Retina (tissue), 1 donor: ENCODE results near the gene PCSK9.

ENCODE experiments used
- DNase-seq: peaks from one replicate; pipeline ENCODE4 v3.0.0-alpha.2; 2016

PCSK9 gene

DNA sequence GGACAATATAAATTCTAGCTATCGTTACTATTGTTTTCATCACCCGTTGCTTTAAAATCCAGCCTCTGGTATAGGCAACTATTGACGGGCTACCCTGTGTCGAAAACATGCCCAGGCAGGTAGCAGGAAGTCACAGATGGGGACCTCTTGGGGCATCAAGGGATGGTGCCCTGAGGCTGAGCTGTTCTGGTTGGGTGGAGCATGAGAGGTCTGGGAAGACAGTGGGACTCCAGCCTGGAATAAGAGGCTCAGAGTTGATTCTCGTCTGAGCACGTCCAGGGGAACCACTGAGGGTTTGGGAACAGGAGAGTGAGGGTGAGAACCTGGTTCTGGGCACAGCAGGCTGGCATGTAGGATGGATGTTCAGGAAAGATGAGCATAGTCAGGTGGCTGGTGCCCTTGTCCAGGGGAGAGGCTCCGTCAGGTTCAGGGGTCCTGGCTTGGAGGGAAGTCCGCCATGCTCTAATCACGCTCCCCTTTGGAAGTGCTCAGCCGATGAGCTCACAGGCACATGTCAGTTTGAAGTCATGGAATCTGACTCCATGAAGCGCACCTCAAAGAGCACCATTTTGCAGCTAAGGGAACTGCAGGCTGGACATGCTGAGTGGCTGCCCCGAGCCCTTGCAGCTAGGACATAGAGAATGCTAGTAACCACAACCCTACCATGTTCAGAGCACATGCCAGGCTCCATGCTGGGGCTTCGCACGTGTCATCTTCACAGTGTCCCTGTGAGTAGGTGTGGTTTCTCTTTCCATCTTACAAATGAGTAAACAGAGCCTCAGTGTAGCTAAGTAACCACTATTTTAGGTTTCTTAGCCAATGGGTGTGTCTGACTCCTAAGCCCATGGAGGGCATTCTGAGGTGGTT, 21.0 kb downstream of the PCSK9 start:
- no peak for DNase-seq

DNA sequence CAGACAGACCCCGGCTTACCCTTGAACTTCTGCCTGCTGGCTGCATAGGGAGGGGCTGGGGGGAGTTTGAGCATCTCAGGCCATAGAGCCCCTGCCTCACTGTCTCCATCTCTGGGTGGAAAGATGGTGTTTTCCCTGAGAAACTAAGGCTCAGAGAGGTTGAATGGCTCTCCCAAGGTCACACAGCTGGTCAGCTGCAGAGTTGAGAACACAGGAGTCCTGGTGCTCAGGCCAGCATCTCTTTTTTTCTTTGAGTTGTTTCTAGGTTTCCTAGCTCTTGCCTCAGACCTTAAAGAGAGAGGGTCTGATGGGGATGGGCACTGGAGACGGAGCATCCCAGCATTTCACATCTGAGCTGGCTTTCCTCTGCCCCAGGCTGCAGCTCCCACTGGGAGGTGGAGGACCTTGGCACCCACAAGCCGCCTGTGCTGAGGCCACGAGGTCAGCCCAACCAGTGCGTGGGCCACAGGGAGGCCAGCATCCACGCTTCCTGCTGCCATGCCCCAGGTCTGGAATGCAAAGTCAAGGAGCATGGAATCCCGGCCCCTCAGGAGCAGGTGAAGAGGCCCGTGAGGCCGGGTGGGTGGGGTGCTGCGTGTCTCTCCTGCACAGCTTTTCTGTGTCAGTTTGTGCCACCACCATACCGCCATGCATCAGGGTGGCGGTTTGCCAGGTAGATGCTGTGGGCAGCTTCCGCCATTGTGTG, 21.8 kb downstream of the PCSK9 start:
- no peak for DNase-seq

DNA sequence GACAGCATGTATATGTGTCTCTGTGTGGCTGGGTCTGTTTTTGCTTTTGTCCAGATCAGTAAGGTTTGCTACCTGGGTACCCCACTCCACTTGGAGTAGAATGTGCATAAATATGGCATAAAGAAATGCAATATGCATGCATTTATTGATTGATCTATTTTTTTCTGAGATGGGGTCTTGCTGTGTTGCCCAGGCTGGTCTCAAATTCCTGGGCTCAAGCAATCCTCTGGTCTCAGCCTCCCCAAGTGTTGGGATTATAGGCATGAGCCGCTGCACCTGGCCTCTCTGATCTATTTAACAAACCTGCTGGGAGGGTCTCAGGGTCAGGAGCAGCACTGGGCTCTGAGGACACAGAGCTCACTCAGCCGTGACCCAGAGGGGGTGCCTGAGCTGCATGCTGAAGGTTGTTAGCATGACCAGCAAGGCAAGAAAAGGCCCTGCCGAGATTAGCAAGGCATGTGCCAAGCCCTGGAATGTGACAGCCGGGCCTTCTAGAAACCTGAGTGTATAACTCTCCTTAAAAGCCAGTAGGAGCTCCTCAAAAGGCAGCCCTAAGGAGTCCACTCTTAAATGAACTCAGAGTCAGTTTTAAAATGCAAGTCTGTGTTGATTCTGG, 22.5 kb downstream of the PCSK9 start:
- DNase-seq = no peak

DNA sequence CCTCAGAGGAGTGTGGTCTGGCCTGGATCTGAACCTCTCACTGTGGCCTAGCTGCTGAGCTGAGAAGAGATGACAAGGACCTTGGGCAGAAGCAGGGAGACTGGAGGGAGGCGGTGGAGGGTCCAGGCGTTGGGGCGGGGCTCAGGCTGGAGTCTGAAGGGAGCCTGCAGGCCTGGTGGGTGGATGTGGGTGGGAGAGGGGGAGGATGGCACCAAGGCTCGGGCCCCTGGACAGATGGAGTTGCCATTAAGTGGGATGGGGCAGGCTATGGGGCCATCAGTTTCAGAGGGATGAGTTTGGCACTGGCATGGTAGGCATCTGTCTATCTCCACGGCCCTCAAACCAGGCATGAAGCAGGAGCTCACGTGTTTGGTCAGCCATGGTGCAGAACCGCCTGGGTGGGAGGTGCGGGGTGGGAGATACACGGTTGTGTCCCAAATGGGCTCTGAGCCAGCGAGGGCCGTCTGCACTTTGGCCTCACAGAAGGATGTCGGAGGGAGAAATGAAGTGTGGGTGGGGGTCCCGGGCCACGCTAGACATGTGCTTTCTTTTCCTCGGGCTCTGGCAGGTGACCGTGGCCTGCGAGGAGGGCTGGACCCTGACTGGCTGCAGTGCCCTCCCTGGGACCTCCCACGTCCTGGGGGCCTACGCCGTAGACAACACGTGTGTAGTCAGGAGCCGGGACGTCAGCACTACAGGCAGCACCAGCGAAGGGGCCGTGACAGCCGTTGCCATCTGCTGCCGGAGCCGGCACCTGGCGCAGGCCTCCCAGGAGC, 23.6 kb downstream of the PCSK9 start:
- DNase-seq = no peak

DNA sequence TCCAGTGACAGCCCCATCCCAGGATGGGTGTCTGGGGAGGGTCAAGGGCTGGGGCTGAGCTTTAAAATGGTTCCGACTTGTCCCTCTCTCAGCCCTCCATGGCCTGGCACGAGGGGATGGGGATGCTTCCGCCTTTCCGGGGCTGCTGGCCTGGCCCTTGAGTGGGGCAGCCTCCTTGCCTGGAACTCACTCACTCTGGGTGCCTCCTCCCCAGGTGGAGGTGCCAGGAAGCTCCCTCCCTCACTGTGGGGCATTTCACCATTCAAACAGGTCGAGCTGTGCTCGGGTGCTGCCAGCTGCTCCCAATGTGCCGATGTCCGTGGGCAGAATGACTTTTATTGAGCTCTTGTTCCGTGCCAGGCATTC, 24.2 kb downstream of the PCSK9 start:
- DNase-seq = no peak

DNA sequence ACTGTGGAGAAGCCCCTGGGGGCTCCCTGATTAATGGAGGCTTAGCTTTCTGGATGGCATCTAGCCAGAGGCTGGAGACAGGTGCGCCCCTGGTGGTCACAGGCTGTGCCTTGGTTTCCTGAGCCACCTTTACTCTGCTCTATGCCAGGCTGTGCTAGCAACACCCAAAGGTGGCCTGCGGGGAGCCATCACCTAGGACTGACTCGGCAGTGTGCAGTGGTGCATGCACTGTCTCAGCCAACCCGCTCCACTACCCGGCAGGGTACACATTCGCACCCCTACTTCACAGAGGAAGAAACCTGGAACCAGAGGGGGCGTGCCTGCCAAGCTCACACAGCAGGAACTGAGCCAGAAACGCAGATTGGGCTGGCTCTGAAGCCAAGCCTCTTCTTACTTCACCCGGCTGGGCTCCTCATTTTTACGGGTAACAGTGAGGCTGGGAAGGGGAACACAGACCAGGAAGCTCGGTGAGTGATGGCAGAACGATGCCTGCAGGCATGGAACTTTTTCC, 24.8 kb downstream of the PCSK9 start:
- DNase-seq = no peak

DNA sequence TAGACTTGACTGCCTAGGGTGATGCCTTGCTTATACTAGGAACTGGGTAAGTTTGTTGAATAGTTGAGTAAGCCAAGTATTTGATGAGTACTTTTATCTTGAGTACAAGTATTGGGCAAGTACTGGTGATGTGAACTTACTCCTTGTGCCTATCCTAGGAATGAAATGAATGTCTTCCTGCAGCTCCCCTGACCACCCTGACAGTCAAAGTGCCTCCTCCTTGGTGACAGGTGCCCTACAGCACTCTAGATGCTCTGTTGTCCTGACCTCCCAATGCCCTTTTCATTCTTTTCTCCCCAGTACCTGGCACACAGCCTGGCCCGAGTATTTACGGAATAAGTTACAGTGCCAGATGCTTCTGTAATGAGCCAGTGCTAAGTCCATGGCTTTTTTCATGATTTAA, 25.5 kb downstream of the PCSK9 start:
- DNase-seq = no peak

DNA sequence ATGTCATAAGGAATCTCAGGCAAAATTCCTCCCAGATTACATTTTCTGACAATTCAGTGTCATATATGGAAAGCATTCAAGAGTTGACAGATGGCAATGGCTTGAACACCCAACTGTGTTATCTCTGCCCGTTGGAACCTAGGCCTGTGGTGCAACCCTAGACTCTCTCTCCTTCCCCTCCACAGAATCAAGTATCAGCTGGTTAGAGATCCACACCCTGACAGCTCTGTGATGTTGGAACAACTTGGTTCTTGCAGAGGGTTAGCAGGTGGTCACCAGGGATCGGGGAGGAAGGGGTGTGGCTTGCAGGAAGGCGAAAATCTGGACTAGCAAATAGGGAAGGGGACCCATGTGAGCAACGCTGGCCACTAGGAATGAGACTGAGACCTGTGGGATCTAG, 26.3 kb downstream of the PCSK9 start:
- DNase-seq = no peak

DNA sequence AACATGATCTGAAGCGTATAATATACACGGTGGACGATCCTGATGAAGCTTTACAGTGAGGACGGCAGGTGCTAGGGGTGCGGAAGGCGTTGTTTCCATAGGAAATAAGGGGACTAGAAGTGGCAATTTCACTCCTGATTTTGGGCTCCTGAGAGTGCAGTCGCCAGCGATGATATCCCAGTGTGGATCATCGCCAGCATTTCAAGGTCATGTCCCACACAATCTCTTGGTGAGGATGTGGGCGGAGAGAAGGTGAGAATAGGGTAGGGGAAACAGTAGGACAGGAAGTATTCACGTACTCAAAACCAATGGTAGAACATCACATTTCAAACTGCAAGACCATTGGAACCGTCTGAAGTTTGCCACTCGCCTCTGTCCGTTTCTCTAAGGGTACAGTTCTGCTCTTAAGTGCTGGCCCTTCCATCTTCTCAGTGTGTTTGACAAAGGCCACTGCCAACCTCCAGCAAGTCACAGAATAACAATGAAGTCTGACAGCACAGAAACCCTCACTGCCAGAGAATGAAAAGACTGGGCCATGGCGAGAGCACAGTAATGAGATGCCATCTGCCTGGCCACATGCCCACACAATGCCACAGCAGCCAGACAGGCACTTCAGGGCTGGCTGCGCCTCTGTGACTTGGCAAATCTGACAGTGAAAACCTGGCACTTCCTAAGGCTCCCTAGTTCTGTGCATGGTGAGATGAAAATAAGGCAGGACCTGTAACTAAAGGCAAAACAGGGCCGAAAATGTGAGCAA, 27.9 kb downstream of the PCSK9 start:
- no peak for DNase-seq

DNA sequence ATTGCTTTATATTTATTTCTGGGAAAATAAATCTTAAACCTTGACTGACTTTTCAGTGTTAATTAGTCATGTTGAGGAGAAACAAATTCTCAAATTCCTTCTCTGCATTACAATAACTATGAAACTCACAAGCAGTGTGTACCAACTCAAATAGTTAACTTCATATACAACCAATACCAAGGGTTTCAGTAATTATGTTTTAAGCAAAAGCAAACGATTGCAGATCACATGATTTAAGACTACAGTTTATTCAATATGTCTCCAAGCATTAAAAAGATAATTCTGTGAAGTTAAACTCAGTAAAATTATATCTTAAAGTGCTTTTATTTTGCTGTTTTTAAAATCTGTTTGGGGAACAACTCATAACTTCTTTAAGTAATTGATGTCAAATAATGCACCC, 28.6 kb downstream of the PCSK9 start:
- DNase-seq = no peak

DNA sequence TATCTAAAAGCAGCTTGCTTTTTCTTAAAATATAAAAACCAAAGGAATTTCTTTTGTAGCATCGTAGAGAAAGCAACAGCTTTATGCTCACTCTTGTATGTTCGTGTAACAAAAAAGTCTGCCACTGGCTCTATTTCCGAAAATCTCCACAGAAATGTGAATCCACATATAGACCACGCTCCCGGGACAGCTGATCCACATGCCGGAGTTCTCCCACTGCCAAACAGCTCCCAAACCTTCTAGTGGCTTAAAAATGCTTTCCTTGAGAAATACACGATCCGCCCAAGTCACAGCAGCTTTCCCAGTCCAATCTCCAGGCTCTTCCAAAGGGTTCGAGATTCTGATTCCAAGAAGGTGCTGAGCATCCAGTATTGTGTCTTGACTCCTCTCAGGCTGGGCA, 29.3 kb downstream of the PCSK9 start:
- no peak for DNase-seq

DNA sequence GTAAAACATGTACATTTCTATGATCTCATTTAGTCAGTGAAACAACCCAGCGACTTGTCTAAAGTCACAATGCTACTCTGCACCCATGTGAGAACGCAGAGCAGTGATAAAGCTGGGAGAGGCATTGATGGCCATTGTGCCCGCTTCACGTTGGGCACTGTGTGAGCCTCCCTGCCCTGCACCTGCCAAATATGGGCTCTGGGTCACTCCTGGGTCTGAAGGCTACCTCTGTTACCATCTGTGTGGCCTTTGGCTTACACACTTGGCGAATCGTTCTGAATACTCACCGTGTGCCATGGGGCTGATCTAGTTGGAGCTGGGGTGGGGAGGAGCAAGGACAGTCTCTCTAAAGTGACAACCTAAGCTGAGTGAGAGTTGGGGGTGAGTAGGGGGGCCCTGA, 29.9 kb downstream of the PCSK9 start:
- DNase-seq = no peak

DNA sequence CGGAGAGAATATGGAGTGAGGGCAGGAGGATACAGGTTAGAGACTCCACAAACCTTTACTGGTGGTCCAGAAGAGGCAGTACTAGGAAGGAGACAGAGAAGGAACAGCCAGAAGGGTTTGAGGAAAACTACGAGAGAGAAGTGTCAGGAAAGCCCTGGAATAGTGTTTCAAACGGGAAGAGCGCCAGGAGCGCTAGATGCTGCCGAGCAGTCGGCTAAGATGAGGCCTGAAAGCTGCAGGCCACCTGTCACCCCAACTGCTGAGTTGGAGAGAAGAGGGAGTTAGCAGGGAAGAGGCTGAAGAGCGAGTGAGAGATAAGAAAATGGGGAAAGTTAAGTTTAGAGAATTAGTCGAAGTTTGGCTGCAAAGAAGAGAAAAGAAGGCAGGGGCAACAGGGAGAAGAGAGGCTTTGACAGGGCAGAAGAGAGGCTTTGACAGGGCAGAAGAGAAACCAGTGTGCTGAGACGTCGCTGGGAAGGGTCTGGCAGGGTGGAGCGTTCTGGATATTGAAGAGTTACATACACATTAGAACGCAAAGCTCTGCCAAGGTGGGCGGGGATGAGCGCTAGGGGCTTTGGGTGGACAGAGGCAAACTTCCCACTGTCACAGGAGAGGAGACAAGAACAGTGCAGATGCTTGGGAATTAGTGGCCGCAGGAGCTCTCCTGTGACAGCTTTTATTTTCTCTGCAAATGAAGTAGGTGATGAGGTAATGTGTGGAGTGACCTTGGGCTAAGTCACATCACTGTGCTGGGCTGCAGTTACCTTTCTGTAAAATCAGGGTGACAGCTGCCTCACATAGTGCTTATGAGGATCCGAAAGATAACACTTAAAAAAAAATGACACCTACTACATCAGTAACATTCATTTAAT, 31.2 kb downstream of the PCSK9 start:
- DNase-seq = no peak

DNA sequence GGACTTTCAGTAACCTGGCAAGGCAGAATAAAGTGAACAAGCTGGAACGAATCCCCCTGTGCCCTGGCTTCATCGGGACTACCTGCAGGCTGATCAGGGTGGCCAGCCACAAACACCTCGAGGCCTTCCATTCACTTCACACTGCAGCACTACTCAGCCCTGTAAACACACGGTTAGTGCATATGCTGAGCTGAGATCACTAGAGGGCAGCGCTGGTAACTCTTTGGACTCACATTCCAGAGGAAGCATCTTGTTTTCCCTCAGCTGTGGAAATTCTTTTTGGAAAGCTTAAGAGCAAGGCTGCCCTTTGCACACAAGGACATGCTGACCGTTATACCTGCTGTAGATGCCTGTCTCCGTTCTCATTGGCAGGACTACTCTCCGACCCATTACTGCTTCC, 32.1 kb downstream of the PCSK9 start:
- DNase-seq = no peak

DNA sequence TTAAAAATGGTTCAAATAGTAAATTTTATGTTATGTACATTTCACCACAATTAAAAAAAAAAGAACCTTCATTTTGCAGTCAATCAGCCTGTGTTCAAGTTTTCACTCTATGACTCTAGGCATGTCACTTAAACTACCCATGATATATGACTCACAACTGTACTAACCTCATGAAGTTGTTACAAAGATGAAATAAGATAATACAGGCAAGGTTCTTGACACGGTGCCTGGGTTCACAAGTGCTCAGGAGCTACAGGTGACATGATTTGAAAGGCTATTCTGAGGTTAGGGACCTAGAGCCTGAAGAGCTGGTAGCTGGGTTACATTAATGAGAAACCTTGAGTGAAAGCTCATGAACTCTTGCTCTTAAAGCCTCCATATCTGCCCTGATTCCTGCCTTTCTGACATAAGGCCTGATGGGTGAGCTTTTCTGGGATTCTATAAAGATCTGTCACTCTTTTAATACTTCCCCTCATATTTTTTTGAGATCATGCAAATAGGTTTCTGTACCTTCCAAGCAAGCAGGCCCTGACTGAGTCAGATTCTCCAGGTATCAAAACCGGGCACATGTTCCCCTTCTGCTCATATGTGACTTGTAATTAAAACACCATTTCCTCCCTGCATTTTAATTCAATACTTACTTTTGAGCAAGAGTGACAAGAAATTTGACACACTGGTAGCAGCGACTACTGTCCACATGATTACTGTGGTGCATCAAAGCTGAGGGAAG, 34.0 kb downstream of the PCSK9 start:
- DNase-seq = no peak

DNA sequence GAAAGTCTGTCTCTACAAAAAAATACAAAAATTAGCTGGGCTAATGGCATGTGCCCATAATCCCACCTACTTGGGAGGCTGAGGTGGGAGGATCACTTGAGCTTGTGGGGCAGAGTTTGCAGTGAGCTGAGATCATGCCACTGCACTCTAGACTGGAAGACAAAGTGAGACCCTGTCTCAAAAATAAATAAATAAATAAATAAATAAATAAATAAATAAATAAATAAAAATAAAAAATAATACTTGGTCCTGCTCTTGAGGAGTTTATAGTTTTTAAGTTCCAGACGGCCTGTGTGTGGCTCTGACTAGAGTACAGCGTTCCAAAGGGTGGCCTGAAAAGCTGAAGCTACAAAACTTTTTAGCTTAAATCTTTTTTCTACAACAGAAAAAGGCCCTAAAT, 35.1 kb downstream of the PCSK9 start:
- DNase-seq = no peak

DNA sequence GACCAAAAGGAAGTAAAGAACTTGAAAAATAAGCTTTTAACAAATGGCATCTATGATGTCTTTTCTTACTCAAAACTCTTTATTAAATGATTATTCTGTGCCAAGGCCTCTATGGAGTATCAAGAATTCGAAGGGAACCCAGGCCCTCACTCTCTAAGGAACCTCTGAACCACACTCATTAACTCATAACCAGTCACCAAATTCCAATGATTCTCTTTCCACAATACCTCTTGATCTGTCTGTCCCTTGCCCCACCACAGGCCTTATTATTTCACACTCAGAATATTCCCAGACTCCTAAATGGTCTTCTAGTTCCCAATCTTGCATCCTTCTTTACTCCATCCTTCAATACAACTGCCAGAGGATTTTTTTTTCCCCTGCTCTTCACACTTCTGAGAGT, 37.0 kb downstream of the PCSK9 start:
- DNase-seq = no peak

DNA sequence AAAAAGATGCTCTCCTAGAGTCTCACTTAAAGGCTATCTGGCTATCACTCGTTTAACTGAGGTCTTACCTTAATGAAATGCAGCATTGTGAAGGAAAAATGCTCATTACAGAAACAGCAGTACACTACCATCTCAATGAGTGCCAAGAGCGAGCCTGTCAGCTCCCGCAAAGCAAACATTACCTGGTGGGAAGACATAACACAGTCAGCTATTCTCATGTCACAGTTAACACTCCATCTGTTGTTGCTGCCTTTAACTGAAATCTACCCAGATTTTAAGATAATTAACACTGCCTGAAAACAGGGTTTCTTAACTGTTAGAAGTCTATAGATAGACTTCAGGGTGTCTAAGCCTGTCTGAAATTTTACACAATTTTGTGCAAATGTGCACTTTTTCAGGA, 39.1 kb downstream of the PCSK9 start:
- no peak for DNase-seq

DNA sequence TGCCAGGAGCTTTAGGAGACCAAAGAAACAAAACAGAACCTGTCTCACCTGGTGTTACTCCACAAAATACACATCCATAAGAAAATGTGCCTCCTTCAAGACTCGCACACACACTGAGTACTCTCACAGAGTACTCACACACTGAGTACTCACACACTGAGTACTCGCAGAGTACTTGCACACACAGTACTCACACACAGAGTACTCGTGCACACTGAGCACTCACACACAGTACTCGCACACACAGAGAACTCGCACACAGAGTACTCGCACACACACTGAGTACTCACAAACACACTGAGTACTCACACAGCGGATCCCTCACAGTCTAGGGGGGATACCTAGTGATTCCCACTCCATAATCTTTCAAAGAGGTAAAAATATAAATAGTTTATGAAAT, 40.3 kb downstream of the PCSK9 start:
- DNase-seq = no peak

DNA sequence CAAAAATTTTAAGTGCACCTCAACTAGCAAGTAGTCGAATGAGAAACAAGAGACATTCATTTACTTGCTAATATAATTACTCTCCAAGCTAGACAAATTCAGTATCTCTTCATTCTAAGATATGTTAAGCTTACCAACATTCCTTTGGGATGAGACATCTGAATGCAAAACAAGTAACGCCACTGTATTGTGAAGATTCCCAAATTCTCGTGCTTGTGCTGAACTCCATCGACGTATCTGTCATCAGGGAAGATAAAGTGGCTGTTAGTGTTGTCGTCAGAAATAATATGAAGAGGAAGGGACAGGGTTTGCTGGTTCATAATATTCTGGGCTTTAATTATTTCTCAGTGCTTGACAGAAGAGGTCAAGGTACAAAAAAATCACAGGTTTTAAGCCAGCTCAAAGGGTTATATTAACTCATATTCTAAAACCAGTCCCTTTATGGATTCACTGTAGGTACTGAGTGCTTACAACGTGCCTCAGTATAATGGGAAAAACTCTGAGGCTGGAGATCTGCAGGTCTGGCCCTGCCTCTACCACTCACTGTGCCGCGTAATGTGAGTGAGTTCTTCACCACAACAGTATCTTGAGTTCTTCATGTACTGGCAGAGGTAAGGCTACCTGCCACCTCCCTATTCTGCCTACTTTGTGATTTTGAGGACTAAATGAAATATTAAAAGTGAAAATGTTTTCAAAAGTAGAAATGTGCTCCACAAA, 42.0 kb downstream of the PCSK9 start:
- DNase-seq = no peak
